ENCODE data around the gene PCGF1.
"Not testable (repeated sequence)": the region's sequence is repeated elsewhere in the genome, so short reads cannot be mapped to it uniquely, and the experiment has no call there.

Gene PCGF1

GRCh38 chr2:74471332-74472065 lies 36.0 kb downstream of the PCGF1 start:
- DNase-seq = no peak

DNA sequence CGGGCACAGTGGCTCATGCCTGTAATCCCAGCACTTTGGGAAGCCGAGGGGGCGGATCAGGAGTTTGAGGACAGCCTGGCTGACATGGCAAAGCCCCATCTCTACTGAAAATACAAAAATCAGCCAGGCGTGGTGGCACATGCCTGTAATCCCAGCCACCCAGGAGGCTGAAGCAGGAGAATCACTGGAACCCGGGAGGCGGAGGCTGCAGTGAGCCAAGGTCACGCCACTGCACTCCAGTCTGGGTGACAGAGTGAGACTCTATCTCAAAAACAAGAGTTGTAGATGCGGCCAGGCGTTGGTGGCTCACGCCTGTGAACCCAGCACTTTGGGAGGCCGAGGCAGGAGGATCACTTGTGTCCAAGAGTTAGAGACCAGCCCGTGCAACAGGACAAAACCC lies 36.8 kb downstream of the PCGF1 start:
- not testable (repeated sequence) for DNase-seq

DNA sequence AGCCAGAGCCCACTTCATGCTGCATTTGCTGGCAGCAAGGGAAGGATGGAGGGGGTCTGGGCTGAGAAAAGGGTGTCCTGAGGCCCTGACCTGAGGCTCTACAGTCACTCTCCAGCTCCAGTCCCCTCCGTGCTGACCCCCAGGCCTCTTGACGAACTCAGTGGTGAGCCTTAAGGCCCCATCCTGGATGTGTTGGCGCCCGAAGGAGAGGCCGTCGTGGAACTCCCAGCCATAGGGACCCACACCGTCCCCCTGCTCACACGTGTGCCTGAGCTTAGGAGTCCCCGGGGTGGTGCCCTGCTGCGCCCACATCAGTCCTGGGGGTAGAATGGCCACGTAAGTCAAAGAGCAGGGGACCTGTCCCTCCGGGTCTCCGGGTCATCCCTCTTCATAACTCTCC lies 43.1 kb downstream of the PCGF1 start:
- no peak for DNase-seq

DNA sequence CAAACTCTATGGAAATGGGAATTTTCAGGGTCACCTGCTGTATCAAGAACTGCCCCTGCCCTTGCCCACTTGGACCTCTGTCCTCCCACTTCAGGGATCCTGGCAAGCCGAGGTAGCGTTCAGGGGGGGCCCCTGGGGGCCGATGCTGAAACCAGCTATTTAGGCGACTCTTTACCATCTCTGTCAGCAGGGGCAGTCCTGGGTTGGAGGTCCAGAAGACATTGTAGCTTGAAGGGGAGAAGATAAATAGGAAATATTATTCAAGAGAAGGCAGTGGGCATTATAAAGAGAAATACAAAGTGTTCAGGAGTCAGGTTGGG lies 44.7 kb downstream of the PCGF1 start:
- DNase-seq = no peak

- DNase-seq = no peak
These were observed 45.3 kb downstream of the PCGF1 start for GRCh38 chr2:74462054-74462785.

DNA sequence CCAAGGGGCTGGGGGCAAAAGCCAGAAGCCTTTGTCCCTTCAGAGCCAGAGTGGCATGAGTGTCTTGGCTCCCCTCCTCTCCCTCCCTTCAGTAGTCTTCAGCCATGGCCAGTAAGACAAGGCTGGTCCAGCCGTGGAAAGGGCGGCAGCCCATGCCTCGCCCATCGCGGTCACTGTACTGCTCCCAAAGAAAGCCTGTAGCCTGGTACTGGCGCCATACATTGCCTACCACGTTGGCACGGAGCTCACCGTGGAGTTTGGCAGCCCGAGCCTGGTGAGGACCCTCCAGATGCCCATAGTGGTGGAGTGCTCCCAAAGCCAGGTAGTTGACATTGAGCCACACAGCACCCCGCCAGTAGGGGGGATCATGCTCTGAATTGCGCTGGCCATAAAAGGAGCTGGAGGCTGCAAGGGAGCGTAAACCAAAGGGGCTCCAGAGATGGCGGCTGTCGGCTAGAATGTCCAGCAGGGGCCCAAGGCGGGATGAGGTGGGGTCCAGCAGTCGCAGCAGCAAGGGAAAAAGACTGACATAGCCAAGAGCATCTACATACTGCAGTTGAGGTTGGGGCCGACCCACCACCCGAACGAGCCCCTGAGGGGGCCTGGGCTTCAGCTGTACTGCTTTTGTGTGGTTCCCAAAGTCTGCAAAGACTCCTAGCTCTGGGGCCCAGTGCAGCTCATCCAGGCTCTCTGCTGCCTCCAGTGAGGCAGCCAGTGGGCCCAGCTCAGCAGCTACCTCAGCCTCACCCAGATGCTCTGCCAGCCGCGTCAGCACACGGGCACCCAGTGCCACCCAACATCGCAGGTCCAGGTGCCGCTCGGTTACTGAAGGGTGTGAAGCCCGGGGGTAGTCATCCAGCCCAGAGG lies 46.1 kb downstream of the PCGF1 start:
- DNase-seq = no peak

GRCh38 chr2:74460187-74460586 lies 47.3 kb downstream of the PCGF1 start:
- DNase-seq = not testable (repeated sequence)

- DNase-seq = not testable (repeated sequence)
These were observed 47.9 kb downstream of the PCGF1 start for GRCh38 chr2:74459503-74460118.

DNA sequence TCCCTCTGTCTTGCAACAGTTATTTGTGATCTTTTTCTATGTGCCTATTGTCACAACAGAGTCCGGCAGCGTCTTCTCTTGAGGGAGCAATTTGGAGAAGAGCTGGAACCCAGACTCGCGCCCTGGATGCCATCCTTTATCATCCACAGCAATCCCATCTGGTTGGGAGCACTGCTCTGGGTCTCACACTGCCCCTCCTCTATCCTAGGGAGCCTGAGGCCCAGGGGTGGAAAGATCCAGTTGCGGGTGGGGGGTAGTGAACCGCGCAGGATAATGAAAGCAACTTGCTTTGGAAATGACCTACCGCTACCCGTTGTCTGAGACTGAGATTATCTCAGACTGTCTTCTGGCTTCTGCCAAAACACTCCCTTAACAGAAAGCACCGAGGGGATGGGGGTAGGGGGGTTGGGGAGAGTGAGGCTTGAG lies 48.5 kb downstream of the PCGF1 start:
- no peak for DNase-seq

- DNase-seq = peak; percentile 96
These were observed 49.2 kb downstream of the PCGF1 start, which contains the start of gene WBP1 for GRCh38 chr2:74458132-74458937. Gene WBP1 (plus strand): TSS chr2:74458438. CDS start chr2:74458603, 165 bp downstream.

DNA sequence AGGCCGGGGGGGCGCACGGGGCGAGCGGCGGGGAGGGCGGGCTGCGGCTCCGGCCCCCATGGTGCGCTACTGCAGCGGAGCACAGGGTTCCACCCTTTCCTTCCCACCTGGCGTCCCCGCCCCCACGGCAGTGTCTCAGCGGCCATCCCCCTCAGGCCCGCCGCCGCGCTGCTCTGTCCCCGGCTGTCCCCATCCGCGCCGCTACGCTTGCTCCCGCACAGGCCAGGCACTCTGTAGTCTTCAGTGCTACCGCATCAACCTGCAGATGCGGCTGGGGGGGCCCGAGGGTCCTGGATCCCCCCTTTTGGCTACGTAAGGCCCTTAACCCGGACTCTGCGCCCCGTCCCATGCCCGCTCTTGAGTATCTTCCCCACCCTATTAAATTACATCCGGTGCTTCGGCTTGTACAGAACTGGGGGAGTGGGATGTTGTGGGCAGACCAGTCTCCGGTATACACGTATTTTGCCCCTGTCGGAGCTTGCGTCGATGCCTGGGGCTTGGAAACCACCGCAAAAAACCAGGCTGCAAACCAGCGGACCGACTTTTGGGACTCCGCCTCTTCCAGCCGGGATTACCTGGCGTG lies 49.9 kb downstream of the PCGF1 start:
- DNase-seq = peak; percentile 79

DNA sequence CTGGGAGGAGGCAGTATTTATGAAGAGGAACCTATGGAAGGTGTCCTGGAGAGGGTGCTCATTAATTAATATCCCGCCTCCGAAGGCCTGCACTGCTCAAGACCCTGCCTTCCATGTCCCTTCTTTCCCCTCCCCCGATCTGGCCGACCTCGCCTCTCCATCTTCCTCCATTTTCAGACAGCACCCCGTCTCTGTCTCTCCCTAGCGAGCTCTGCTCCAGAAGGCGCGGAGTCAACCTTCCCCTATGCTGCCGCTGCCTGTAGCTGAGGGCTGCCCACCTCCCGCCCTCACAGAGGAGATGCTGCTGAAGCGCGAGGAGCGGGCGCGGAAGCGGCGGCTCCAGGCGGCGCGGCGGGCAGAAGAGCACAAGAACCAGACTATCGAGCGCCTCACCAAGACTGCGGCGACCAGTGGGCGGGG lies 50.4 kb downstream of the PCGF1 start:
- no peak for DNase-seq

Data from stimulated activated CD4-positive, alpha-beta T cell treated with anti-CD3 and anti-CD28 coated beads, Interleukin-12 subunit alpha, Interleukin-12 subunit beta, amount 100 ng/mL, for 4 hours (primary cell).